Measurements from ENCODE around the gene MELTF. TPM values are rescaled to one million over a fixed set of nuclear protein-coding genes. Genes with fewer than 3 reads are reported as not detected.
A peak's percentile ranks its signal among the peaks of the same experiment; 100 is the strongest.

MELTF gene
- total and polyA plus RNA-seq, 2 donors (not counting 1 experiment from before 2014, with no cell fraction given) = 0.13 to 2.9 TPM

DNA sequence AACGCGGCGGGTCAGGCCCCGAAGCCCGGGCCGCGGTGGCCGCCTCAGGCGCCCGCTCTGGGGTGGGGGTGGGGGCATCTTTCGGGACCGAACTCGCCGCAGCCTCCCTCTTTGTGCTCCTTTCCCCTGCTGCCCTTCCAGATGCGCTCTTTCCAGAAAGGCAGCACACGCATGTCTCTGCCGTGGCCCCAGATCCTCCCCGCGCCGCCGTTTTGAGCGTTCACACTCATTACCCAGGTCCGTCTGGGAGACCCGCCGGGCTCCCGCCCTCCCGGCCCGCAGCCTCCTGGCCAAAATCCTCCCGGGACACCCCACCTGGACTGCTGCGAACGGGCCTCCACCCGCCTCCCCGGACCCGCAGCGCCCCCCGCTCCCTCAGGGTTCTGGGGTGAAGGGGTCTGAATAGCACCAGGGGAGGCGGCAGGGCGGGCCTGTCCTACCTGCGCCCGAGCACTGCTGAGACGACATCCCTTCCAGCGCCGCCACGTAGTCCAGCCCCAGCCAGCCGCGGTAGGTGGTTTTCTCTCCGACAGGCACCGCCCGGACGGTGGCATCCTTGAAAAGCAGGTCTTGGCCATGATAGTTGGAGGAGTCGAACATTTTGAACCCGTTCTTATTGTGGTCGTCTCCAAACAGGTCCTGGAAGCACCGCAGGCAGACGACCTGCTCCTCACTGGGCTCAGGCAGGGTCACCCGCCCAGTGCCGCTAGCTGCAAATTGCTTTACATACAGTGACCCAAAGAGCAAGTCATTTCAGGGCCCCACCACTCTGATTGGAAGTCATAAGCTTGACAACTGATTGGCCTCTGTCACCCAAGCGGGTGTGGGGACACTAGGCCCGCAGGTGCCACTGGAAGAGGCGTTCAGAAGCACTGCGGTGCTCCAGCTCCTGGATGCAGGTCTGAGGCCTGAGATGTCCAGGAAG, 25.9 kb downstream of the MELTF start:
- no peaks in the 10 kb centered on the region for H3K9me3 Mint-ChIP-seq (ENCODE audit: insufficient read depth)
- peak overlapping the region; percentile 85 for H3K27ac Mint-ChIP-seq

More for the DNA sequence above, 25.9 kb downstream of the MELTF start:
- Histone ChIP-seq H3K79me2 (ENCODE audit: control insufficient read depth, insufficient read depth, low read length) (no peaks in the 10 kb centered on the region), H3K9ac (ENCODE audit: low read length) (peak overlapping the region; percentile 63), H3K4me1 (ENCODE audit: control insufficient read depth in 2 of 2, insufficient read depth in 2 of 2, low read length in 2 of 2) (peaks cover 7 to 13% of the 10 kb centered on the region in 2 donors), H3K4me3 (ENCODE audit: control extremely low read depth in 1 of 5, extremely low read depth in 1 of 5, insufficient read depth in 1 of 5, low read depth in 2 of 5, low read length in 4 of 5) (peak overlapping the region in 4 of 5 experiments; percentile 24 to 59 (median 57)), H3K27me3 (replicated peaks in 1 of 4; ENCODE audit: control extremely low read depth in 1 of 4, control insufficient read depth in 3 of 4, insufficient read depth in 4 of 4, low read length in 3 of 4) (peaks cover 0 to 16% (median 4%) of the 10 kb centered on the region in 4 experiments), H3K9me3 (ENCODE audit: control extremely low read depth in 1 of 3, control insufficient read depth in 2 of 3, insufficient read depth in 1 of 3, low read length in 2 of 3) (peaks cover 0 to 6% (median 0%) of the 10 kb centered on the region in 3 donors), H3K27ac (ENCODE audit: low read length in 2 of 2) (peak overlapping the region in 1 of 2 donors; percentile 30), H3K4me2 (replicated peaks; ENCODE audit: low read depth, low read length, poor library complexity, severe bottlenecking) (peak overlapping the region; percentile 96), H2AFZ (ENCODE audit: insufficient read depth, low read depth, low read length, poor library complexity, severe bottlenecking) (peak overlapping the region; percentile 89), H3K36me3 (replicated peaks in 1 of 2; ENCODE audit: control extremely low read depth in 1 of 2, control insufficient read depth in 1 of 2, extremely low read depth in 1 of 2, insufficient read depth in 2 of 2, low read length in 1 of 2) (no peaks in the 10 kb centered on the region), H4K20me1 (ENCODE audit: control insufficient read depth, insufficient read depth, low read length, poor library complexity, severe bottlenecking) (no peaks in the 10 kb centered on the region)
- intact Hi-C loops (cut with micrococcal nuclease) = loop anchor here (1.0 to 2.0 kb wide), 2 partner anchors 25 to 184 kb away; no protein-coding TSS in a partner anchor
- CTCF ChIA-PET = interaction anchor here (0.7 to 7.2 kb wide), 11 partner anchors 10 to 188 kb away, joined by 3 to 64 read pairs (median 5); partner anchors contain the start of genes MELTF and NCBP2
- POLR2A ChIA-PET = interaction anchor here (0.7 to 2.9 kb wide), 2 partner anchors 19 to 26 kb away, joined by 4 to 13 read pairs; partner anchors contain the start of gene MELTF
- peak; percentile 1 for ATAC-seq (ENCODE audit: low read depth)
- Mint-ChIP-seq H3K27me3 (peaks cover 16% of the 10 kb centered on the region), H3K4me1 (peaks cover 15% of the 10 kb centered on the region), H3K4me3 (peak overlapping the region; percentile 87)
- TF ChIP-seq, protein P1, sequence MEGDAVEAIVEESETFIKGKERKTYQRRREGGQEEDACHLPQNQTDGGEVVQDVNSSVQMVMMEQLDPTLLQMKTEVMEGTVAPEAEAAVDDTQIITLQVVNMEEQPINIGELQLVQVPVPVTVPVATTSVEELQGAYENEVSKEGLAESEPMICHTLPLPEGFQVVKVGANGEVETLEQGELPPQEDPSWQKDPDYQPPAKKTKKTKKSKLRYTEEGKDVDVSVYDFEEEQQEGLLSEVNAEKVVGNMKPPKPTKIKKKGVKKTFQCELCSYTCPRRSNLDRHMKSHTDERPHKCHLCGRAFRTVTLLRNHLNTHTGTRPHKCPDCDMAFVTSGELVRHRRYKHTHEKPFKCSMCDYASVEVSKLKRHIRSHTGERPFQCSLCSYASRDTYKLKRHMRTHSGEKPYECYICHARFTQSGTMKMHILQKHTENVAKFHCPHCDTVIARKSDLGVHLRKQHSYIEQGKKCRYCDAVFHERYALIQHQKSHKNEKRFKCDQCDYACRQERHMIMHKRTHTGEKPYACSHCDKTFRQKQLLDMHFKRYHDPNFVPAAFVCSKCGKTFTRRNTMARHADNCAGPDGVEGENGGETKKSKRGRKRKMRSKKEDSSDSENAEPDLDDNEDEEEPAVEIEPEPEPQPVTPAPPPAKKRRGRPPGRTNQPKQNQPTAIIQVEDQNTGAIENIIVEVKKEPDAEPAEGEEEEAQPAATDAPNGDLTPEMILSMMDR (IDR thresholded peaks at IDR 0.05) = no peak
- TF ChIP-seq EZH2 (IDR thresholded peaks at IDR 0.05; ENCODE audit: borderline replicate concordance, insufficient read depth, low read depth, low read length, poor library complexity, severe bottlenecking) = no peak
- DNase-seq = no peak
- 26% methylated on average over 54 of the region's 61 CpGs for WGBS (ENCODE audit: insufficient coverage)
